HepG2 (cell line): ENCODE measurements around the gene VEGFB. TPM values are rescaled to one million over a fixed set of nuclear protein-coding genes. Genes with fewer than 3 reads are reported as not detected.

Source experiments
- ATAC-seq: fragments of 200-7000 bp; cut with Tn5 transposase; 3 replicates; pipeline ENCODE4 v1.9.1; 2020; ENCODE audit warnings: mild to moderate bottlenecking, moderate library complexity
- BruUV-seq: library from RNA; stranded (reverse); fragments of 400-500 nt; replicated peaks from 2 replicates; lab custom pipeline; 2021; lab: Mats Ljungman, UMichigan
- CTCF ChIA-PET: fragments of 300-600 bp; formaldehyde crosslinking; extraction: SDS; loops from one replicate; lab custom pipeline; 2021; ENCODE audit warnings: low total read pairs, inconsistent platforms, low intra/inter-chr PET ratio; lab: Yijun Ruan, JAX
- POLR2A ChIA-PET: fragments of 350-600 bp; sonication (Branson Sonifier 250); formaldehyde crosslinking; loops from one replicate; lab custom pipeline; 2020; ENCODE audit warnings: antibody characterized with exemption, inconsistent platforms; lab: Yijun Ruan, JAX
- DNase-seq: peaks from one replicate; pipeline ENCODE4 v3.0.0-alpha.2; 2015; ENCODE audit warnings: low spot score
- FAIRE-seq: peaks from 3 replicates; lab custom pipeline; 2011; peaks lifted over from hg19 to GRCh38; lab: Jason Lieb, UNC
- H2AFZ ChIP-seq: one replicate; pipeline ENCODE4 v1.6.1; 2011; ENCODE audit warnings: low read length, inconsistent platforms
- H3K27ac ChIP-seq: fragments of 300-600 bp; 3 replicates; pipeline ENCODE4 v1.8.0; 2011; ENCODE audit warnings: mixed run types, mild to moderate bottlenecking, mixed read lengths, low read length, inconsistent platforms; ENCODE audit not compliant: insufficient read depth; ENCODE audit errors: extremely low read length
- H3K27me3 ChIP-seq, 2 experiments: fragments of 200-600 bp in 1 of 2; 2 replicates in 1 of 2; 3 replicates in 1 of 2; pipeline versions ENCODE4 v1.6.0 to v1.8.0; 2011; ENCODE audit warnings: low read length in 2 of 2, mild to moderate bottlenecking in 2 of 2, moderate library complexity in 2 of 2, inconsistent platforms in 1 of 2; ENCODE audit not compliant: insufficient read depth in 2 of 2, control insufficient read depth in 1 of 2
- H3K36me3 ChIP-seq, 2 experiments: fragments of 200-600 bp in 1 of 2; replicated peaks in 1 of 2; 2 replicates in 1 of 2; 3 replicates in 1 of 2; pipeline versions ENCODE4 v1.5.1 to v1.8.0; 2011; ENCODE audit warnings: low read length in 2 of 2, inconsistent platforms in 1 of 2; ENCODE audit not compliant: insufficient read depth in 2 of 2, control insufficient read depth in 1 of 2
- H3K4me1 ChIP-seq: 2 replicates; pipeline ENCODE4 v1.5.1; 2012; ENCODE audit warnings: low read length, inconsistent platforms; ENCODE audit not compliant: insufficient read depth
- H3K4me2 ChIP-seq: 2 replicates; pipeline ENCODE4 v1.6.0; 2011; ENCODE audit warnings: low read depth, low read length, inconsistent platforms
- H3K4me3 ChIP-seq, 3 experiments: fragments of 200-600 bp in 1 of 3; sonication (generic), shearing (Covaris generic) in 1 of 3; replicated peaks in 1 of 3; 2 replicates each; pipeline ENCODE4 v1.5.1; 2011 to 2016; ENCODE audit warnings: low read length in 3 of 3, inconsistent platforms in 2 of 3, low read depth in 2 of 3, mild to moderate bottlenecking in 2 of 3, control low read depth in 1 of 3, mixed read lengths in 1 of 3; ENCODE audit not compliant: insufficient read depth in 1 of 3
- H3K79me2 ChIP-seq: one replicate; pipeline ENCODE4 v1.6.1; 2011; ENCODE audit warnings: low read length, inconsistent platforms; ENCODE audit not compliant: insufficient read depth
- H3K9ac ChIP-seq: 2 replicates; pipeline ENCODE4 v1.6.0; 2011; ENCODE audit warnings: mild to moderate bottlenecking, low read depth, low read length, inconsistent platforms; ENCODE audit not compliant: insufficient read depth
- H3K9me3 ChIP-seq: 2 replicates; pipeline ENCODE4 v1.5.1; 2012; ENCODE audit warnings: mild to moderate bottlenecking, low read length
- H4K20me1 ChIP-seq: 2 replicates; pipeline ENCODE4 v1.6.0; 2011; ENCODE audit warnings: inconsistent platforms, mild to moderate bottlenecking, low read length, moderate library complexity; ENCODE audit not compliant: insufficient read depth
- FIP1L1 ChIP-seq: fragments of 200-400 bp; formaldehyde crosslinking; IDR thresholded peaks from 2 replicates; pipeline ENCODE4 v1.6.1; 2018; ENCODE audit warnings: low read depth, mild to moderate bottlenecking, low read length, moderate library complexity, borderline replicate concordance; ENCODE audit not compliant: insufficient read depth
- GABPB1 ChIP-seq: IDR thresholded peaks from 2 replicates; pipeline ENCODE4 v1.6.1; 2016; ENCODE audit warnings: mild to moderate bottlenecking, missing genetic modification reagents, moderate library complexity, missing compliant biosample characterization
- IRF2 ChIP-seq: IDR thresholded peaks from 2 replicates; pipeline ENCODE4 v1.6.1; 2018; ENCODE audit warnings: missing genetic modification reagents, missing compliant biosample characterization
- KAT8 ChIP-seq: IDR thresholded peaks from 2 replicates; pipeline ENCODE4 v1.6.1; 2016; ENCODE audit warnings: missing genetic modification reagents, missing compliant biosample characterization
- TCF7 ChIP-seq: sonication (generic); IDR thresholded peaks from 2 replicates; pipeline ENCODE4 v1.6.1; 2016; ENCODE audit warnings: antibody characterized with exemption, low read depth
- ZFP82 ChIP-seq: sonication (generic); formaldehyde crosslinking; IDR thresholded peaks from 2 replicates; pipeline ENCODE4 v1.5.1; 2020; ENCODE audit warnings: mild to moderate bottlenecking, missing genetic modification reagents, borderline replicate concordance
- ZNF776 ChIP-seq: sonication (generic); formaldehyde crosslinking; IDR thresholded peaks from 2 replicates; pipeline ENCODE4 v1.4.0; 2020; ENCODE audit warnings: mild to moderate bottlenecking, missing genetic modification reagents
- ZSCAN30 ChIP-seq: sonication (generic); formaldehyde crosslinking; IDR thresholded peaks from 2 replicates; pipeline ENCODE4 v1.5.0; 2020; ENCODE audit warnings: mild to moderate bottlenecking, missing genetic modification reagents
- WGBS: methylation state at CpG from one replicate; pipeline ENCODE4 v1.1.6; 2017; ENCODE audit warnings: low lambda C conversion rate; 5-methylcytosine and 5-hydroxymethylcytosine counted together
- in situ Hi-C: cut with HindIII; loops from 2 replicates; pipeline ENCODE4 v1.10.0; 2017; ENCODE audit warnings: low pct_unique_long_range_greater_than_20kb; ENCODE audit not compliant: extremely low pct_ligation_motif_present
- intact Hi-C: fragments of 100-400 bp; cut with micrococcal nuclease; formaldehyde crosslinking; loops from one replicate; pipeline ENCODE4 v1.10.0; 2022; ENCODE audit not compliant: unreplicated experiment
- polyA plus RNA-seq, 8 experiments: library from polyadenylated mRNA; depleted of rRNA in 3 of 8; stranded (reverse) in 7 of 8; unstranded in 1 of 8; fragments of >200 nt; fragmentation: Illumina TruSeq in 4 of 8; extraction: Trizol in 4 of 8; gene quantifications; 2 replicates each; pipeline versions ENCODE4 v1.2.1 to v1.2.3, GENCODE V29; 2011 to 2016; ENCODE audit warnings: low read depth in 4 of 8, missing spikeins in 1 of 8, mixed read lengths in 1 of 8; ENCODE audit not compliant: insufficient read depth in 1 of 8
- total RNA-seq, 5 experiments: library from RNA; depleted of rRNA; stranded (reverse); fragments of >200 nt; fragmentation: Illumina TruSeq; extraction: Trizol; gene quantifications; 2 replicates each; pipeline ENCODE4 v1.2.3, GENCODE V29; 2016; ENCODE audit warnings: low read depth in 1 of 5
- TF ChIP-seq, protein P1 (sequence below): sonication (generic); formaldehyde crosslinking; IDR thresholded peaks from 2 replicates; pipeline ENCODE4 v1.4.0; 2020; ENCODE audit warnings: missing genetic modification reagents
- TF ChIP-seq, protein P2 (sequence below): sonication (generic); formaldehyde crosslinking; IDR thresholded peaks from 2 replicates; pipeline ENCODE4 v1.5.0; 2020; ENCODE audit warnings: mild to moderate bottlenecking, missing genetic modification reagents, borderline replicate concordance
- TF ChIP-seq, protein P3 (sequence below): IDR thresholded peaks from 2 replicates; pipeline ENCODE4 v1.6.1; 2016; ENCODE audit warnings: mild to moderate bottlenecking

The VEGFB gene
- total and polyA plus RNA-seq, 2 of the 13 experiments (the other 11 are each of a cell fraction or from before 2014, with no cell fraction given), result 9.0 to 11.3 TPM

DNA sequence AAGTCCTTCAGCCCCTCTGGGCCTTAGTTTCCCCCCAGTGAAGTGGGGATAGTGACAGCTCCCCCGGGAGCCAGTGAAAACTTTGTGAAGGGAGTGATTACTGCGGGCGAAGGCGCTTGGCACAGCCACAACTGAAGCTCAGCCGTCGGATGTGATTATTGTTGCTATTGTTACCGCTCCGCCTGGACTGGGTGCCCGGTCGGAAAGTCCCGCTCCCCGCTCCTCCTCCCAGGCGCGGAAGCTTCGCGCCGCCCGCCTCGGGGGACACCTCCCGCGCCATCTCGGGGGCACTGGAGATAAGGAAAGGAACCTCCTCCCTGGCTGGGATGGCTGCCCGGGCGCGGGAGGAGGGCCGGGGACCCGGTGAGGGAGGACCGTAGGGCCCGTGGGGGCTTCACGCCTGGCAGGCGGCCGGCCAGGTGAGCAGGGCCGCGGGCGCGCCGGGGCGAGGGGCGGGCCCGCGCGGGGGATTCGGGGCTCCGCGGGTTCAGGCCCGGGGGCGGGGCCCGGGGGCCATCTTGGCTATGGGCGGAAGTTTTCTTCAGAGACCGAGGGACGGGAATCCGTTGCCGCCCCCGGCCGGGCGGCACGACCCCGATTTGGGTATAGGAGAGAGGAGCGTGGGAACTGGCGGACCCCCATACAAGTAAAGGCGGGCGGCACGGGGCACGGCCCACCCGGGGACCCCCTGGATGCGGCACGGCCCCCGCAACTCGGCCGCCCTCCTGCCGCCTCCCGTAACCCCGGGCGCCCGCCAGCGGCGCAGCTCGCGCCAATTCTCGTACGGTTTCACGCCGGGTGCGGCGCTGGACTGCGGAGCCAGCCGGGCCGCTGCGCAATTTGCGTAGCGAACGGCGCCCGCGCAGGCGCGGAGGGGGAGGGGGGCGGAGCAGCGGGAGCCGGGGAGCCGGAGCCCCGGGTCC lies 50.8 kb downstream of the VEGFB start, which contains the start of gene GPR137:
TSS of gene GPR137 (plus strand) at position 887 of the 923 bp plus-strand sequence. CDS start 677 bp downstream, outside the sequence.
- Histone ChIP-seq H2AFZ (no peak within 1 kb of the TSS), H3K27me3 (peaks cover 0 to 2% of the 10 kb centered on the region in 2 experiments; a peak in 2 of 5 replicates), H3K9me3 (no peaks in the 10 kb centered on the region), H3K9ac (peak within 1 kb of the TSS; percentile 79), H4K20me1 (no peaks in the 10 kb centered on the region), H3K4me2 (peak within 1 kb of the TSS; percentile 97), H3K36me3 (no peaks in the 10 kb centered on the region), H3K27ac (peak within 1 kb of the TSS; percentile 79), H3K4me3 (peak within 1 kb of the TSS; percentile 69 to 97 (median 83)), H3K79me2 (no peaks in the 10 kb centered on the region), H3K4me1 (peaks cover 28% of the 10 kb centered on the region; the same call in 1 of the 2 replicates)
- 4% methylated on average over 5 of the region's 102 CpGs for WGBS
- ChIA-PET POLR2A (interaction anchor here (0.7 to 4.6 kb wide), 8 partner anchors 14 to 100 kb away, joined by 3 to 48 read pairs (median 4); partner anchors contain the start of genes ESRRA, FKBP2, PRDX5 and STIP1), CTCF (no interaction called here)
- in situ Hi-C loops, result no loop called here
- intact Hi-C loops, result loop anchor here (2.0 kb wide), 1 partner anchor 14 kb away; no protein-coding TSS in a partner anchor
- ATAC-seq (peak; percentile 57), FAIRE-seq (no peak), DNase-seq (peak; percentile 50)
- TSS peak; percentile 75 for BruUV-seq
- no peak for TF ChIP-seq FIP1L1
- TF ChIP-seq KAT8 (CRISPR knock-in tag), result 0 out of 2 replicates have a peak, but pooled peaks have one; percentile 9
- no peak for TF ChIP-seq ZFP82
- TF ChIP-seq, protein P1, sequence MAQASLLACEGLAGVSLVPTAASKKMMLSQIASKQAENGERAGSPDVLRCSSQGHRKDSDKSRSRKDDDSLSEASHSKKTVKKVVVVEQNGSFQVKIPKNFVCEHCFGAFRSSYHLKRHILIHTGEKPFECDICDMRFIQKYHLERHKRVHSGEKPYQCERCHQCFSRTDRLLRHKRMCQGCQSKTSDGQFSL, result no peak
- no peak; the same call in 1 of the 2 replicates for TF ChIP-seq ZNF776 (CRISPR knock-in tag)
- TF ChIP-seq ZSCAN30 (CRISPR knock-in tag), result no peak
- TF ChIP-seq IRF2, result no peak
- TF ChIP-seq TCF7, result no peak
- TF ChIP-seq, protein P2, sequence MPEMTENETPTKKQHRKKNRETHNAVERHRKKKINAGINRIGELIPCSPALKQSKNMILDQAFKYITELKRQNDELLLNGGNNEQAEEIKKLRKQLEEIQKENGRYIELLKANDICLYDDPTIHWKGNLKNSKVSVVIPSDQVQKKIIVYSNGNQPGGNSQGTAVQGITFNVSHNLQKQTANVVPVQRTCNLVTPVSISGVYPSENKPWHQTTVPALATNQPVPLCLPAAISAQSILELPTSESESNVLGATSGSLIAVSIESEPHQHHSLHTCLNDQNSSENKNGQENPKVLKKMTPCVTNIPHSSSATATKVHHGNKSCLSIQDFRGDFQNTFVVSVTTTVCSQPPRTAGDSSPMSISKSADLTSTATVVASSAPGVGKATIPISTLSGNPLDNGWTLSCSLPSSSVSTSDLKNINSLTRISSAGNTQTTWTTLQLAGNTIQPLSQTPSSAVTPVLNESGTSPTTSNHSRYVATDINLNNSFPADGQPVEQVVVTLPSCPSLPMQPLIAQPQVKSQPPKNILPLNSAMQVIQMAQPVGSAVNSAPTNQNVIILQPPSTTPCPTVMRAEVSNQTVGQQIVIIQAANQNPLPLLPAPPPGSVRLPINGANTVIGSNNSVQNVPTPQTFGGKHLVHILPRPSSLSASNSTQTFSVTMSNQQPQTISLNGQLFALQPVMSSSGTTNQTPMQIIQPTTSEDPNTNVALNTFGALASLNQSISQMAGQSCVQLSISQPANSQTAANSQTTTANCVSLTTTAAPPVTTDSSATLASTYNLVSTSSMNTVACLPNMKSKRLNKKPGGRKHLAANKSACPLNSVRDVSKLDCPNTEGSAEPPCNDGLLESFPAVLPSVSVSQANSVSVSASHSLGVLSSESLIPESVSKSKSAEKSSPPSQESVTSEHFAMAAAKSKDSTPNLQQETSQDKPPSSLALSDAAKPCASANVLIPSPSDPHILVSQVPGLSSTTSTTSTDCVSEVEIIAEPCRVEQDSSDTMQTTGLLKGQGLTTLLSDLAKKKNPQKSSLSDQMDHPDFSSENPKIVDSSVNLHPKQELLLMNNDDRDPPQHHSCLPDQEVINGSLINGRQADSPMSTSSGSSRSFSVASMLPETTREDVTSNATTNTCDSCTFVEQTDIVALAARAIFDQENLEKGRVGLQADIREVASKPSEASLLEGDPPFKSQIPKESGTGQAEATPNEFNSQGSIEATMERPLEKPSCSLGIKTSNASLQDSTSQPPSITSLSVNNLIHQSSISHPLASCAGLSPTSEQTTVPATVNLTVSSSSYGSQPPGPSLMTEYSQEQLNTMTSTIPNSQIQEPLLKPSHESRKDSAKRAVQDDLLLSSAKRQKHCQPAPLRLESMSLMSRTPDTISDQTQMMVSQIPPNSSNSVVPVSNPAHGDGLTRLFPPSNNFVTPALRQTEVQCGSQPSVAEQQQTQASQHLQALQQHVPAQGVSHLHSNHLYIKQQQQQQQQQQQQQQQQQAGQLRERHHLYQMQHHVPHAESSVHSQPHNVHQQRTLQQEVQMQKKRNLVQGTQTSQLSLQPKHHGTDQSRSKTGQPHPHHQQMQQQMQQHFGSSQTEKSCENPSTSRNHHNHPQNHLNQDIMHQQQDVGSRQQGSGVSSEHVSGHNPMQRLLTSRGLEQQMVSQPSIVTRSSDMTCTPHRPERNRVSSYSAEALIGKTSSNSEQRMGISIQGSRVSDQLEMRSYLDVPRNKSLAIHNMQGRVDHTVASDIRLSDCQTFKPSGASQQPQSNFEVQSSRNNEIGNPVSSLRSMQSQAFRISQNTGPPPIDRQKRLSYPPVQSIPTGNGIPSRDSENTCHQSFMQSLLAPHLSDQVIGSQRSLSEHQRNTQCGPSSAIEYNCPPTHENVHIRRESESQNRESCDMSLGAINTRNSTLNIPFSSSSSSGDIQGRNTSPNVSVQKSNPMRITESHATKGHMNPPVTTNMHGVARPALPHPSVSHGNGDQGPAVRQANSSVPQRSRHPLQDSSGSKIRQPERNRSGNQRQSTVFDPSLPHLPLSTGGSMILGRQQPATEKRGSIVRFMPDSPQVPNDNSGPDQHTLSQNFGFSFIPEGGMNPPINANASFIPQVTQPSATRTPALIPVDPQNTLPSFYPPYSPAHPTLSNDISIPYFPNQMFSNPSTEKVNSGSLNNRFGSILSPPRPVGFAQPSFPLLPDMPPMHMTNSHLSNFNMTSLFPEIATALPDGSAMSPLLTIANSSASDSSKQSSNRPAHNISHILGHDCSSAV (CRISPR knock-in tag), result no peak
- TF ChIP-seq, protein P3, sequence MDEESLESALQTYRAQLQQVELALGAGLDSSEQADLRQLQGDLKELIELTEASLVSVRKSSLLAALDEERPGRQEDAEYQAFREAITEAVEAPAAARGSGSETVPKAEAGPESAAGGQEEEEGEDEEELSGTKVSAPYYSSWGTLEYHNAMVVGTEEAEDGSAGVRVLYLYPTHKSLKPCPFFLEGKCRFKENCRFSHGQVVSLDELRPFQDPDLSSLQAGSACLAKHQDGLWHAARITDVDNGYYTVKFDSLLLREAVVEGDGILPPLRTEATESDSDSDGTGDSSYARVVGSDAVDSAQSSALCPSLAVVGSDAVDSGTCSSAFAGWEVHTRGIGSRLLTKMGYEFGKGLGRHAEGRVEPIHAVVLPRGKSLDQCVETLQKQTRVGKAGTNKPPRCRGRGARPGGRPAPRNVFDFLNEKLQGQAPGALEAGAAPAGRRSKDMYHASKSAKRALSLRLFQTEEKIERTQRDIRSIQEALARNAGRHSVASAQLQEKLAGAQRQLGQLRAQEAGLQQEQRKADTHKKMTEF (CRISPR knock-in tag), result peak; percentile 38; the same call in 1 of the 2 replicates
- TF ChIP-seq GABPB1 (CRISPR knock-in tag), result peak; percentile 78
